ENCODE results near the gene GOLT1B.

GRCh38 chr12:21476949-21477348 lies 24.6 kb upstream of the GOLT1B start:
- TF ChIP-seq MNT (IDR thresholded peaks at IDR 0.05): no peak
- no peak for TF ChIP-seq ZKSCAN1 (IDR thresholded peaks at IDR 0.05; ENCODE audit: low read length)
- TF ChIP-seq ZFP36 (IDR thresholded peaks at IDR 0.05; ENCODE audit: borderline replicate concordance, low read depth, low read length, partially characterized antibody): no peak
- no peak for TF ChIP-seq RXRA (CRISPR knock-in tag; IDR thresholded peaks at IDR 0.05)
- no peak for TF ChIP-seq ZNF780A (CRISPR knock-in tag; IDR thresholded peaks at IDR 0.05)
- no peak for TF ChIP-seq MIER2 (CRISPR knock-in tag; IDR thresholded peaks at IDR 0.05)
- no peak for TF ChIP-seq CHD4 (IDR thresholded peaks at IDR 0.05; ENCODE audit: borderline replicate concordance, low read length)
- no peak for TF ChIP-seq PCBP1 (IDR thresholded peaks at IDR 0.05; ENCODE audit: borderline replicate concordance, low read depth, low read length)
- TF ChIP-seq KLF9 (CRISPR knock-in tag; IDR thresholded peaks at IDR 0.05; ENCODE audit: low read depth): no peak
- no peak for TF ChIP-seq CTCF (CRISPR knock-in tag; IDR thresholded peaks at IDR 0.05)

Data from HepG2 (cell line).